Brain microvascular endothelial cell (primary cell): ENCODE results near the gene PITPNC1.

Experiments
- DNase-seq: peaks from one replicate; pipeline ENCODE4 v3.0.0-alpha.2; 2020
- H3K27ac ChIP-seq: fragments of 250-450 bp; sonication (Bioruptor Pico); 2 replicates; pipeline ENCODE4 v1.5.1; 2020; ENCODE audit warnings: mild to moderate bottlenecking, moderate library complexity
- H3K27me3 ChIP-seq: fragments of 250-450 bp; sonication (Bioruptor Pico); replicated peaks from 2 replicates; pipeline ENCODE4 v1.5.1; 2020; ENCODE audit warnings: mild to moderate bottlenecking
- H3K36me3 ChIP-seq: fragments of 250-450 bp; sonication (Bioruptor Pico); replicated peaks from 2 replicates; pipeline ENCODE4 v1.5.1; 2020; ENCODE audit warnings: mild to moderate bottlenecking
- H3K4me3 ChIP-seq: 2 replicates; pipeline ENCODE4 v1.5.1; 2011; ENCODE audit warnings: low read depth, mild to moderate bottlenecking, control low read depth, low read length, moderate library complexity
- in situ Hi-C: cut with HindIII; loops from 2 replicates; pipeline ENCODE4 v1.10.0; 2017; ENCODE audit warnings: low sequenced_read_pairs, low pct_ligation_motif_present
- TF ChIP-seq, protein P1 (sequence below): IDR thresholded peaks from 2 replicates; pipeline ENCODE4 v1.5.1; 2011; ENCODE audit warnings: low read depth, mild to moderate bottlenecking, moderate library complexity, low read length, control low read depth, inconsistent platforms; ENCODE audit errors: missing control alignments

PITPNC1 gene

GRCh38 chr17:67359960-67360791 lies 16.9 kb upstream of the PITPNC1 start:
- Histone ChIP-seq H3K36me3 (peaks cover 20% of the 10 kb centered on the region), H3K27ac (no peak overlapping the region), H3K27me3 (no peaks in the 10 kb centered on the region), H3K4me3 (no peak overlapping the region)
- no peak for DNase-seq
- in situ Hi-C loops, result no loop called here
- TF ChIP-seq, protein P1, sequence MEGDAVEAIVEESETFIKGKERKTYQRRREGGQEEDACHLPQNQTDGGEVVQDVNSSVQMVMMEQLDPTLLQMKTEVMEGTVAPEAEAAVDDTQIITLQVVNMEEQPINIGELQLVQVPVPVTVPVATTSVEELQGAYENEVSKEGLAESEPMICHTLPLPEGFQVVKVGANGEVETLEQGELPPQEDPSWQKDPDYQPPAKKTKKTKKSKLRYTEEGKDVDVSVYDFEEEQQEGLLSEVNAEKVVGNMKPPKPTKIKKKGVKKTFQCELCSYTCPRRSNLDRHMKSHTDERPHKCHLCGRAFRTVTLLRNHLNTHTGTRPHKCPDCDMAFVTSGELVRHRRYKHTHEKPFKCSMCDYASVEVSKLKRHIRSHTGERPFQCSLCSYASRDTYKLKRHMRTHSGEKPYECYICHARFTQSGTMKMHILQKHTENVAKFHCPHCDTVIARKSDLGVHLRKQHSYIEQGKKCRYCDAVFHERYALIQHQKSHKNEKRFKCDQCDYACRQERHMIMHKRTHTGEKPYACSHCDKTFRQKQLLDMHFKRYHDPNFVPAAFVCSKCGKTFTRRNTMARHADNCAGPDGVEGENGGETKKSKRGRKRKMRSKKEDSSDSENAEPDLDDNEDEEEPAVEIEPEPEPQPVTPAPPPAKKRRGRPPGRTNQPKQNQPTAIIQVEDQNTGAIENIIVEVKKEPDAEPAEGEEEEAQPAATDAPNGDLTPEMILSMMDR, result peak; percentile 64

GRCh38 chr17:67360880-67361279 lies 16.2 kb upstream of the PITPNC1 start:
- no peaks in the 10 kb centered on the region for H3K27me3 ChIP-seq
- DNase-seq, result no peak
- H3K4me3 ChIP-seq, result no peak overlapping the region
- TF ChIP-seq, protein P1, result no peak
- H3K36me3 ChIP-seq, result peaks cover 15% of the 10 kb centered on the region
- in situ Hi-C loops, result no loop called here
- no peak overlapping the region for H3K27ac ChIP-seq

DNA sequence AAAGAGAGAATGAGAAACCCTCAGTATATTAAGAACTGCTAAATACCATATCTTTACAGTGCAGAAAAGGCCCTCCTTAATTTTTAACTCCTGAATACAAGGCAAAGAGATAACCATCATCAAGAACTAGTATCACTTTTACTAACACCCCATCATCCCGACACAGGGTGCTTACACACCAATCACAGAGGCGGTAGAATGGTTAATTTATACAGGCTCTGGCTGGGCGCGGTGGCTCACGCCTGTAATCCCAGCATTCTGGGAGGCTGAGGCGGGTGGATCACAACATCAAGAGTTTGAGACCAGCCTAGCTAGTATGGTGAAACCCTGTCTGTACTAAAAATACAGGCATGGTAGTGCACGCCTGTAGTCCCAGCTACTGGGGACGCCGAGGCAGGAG lies 14.9 kb upstream of the PITPNC1 start:
- TF ChIP-seq, protein P1, result no peak
- in situ Hi-C loops, result no loop called here
- H3K27ac ChIP-seq, result no peak overlapping the region
- H3K36me3 ChIP-seq, result peaks cover 16% of the 10 kb centered on the region
- H3K27me3 ChIP-seq, result no peaks in the 10 kb centered on the region
- DNase-seq, result no peak
- no peak overlapping the region for H3K4me3 ChIP-seq

DNA sequence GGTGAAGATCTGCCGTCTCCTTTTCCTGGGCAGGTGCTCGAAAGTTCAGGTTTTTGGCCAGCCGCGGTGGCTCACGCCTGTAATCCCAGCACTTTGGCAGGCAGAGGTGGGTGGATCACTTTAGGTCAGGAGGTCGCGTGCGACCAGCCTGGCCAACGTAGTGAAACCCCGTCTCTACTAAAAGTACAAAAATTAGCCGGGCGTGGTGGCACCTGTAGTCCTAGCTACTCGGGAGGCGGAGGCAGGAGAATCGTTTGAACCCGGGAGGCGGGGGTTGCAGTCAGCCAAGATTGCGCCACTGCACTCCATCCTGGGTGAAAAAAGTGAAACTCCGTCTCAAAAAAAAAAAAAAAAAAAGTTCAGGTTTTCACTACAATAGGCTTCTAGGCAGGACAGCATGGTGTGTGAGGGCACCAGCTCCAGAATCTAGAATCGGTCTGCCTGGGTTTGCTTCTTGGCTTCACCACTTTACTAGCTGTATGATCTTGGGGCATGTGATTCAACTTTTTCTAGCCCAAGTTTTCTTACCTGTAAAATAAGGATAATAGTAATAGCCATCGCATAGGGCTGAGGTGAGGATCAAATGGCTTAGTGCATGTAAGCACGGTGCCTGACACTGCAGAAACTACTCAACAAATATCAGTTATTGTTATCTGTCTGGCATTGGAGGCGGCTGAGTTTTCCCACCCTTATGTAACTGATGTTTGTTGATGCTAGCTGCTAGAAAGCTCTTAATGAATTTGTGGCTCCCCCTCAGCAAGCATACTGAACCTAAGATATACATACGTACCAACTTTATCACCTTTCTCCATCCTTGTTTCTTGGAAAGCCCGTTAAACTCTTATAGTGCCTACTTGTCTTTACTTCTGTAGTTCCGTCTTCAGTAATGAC lies 12.0 kb upstream of the PITPNC1 start:
- no peaks in the 10 kb centered on the region for H3K27me3 ChIP-seq
- in situ Hi-C loops, result no loop called here
- TF ChIP-seq, protein P1, result no peak
- peak overlapping the region; percentile 97 for H3K27ac ChIP-seq
- H3K4me3 ChIP-seq, result peak overlapping the region; percentile 94
- H3K36me3 ChIP-seq, result peaks cover 10% of the 10 kb centered on the region
- no peak for DNase-seq

GRCh38 chr17:67365738-67366192 lies 11.3 kb upstream of the PITPNC1 start:
- Histone ChIP-seq H3K27me3 (no peaks in the 10 kb centered on the region), H3K27ac (peak overlapping the region; percentile 97), H3K4me3 (peak overlapping the region; percentile 94), H3K36me3 (peaks cover 5% of the 10 kb centered on the region)
- TF ChIP-seq, protein P1, result no peak
- peak; percentile 63 for DNase-seq
- in situ Hi-C loops, result no loop called here
